GM23338 (cell line): ENCODE results near the gene KCNMA1. TPM values are rescaled to one million over a fixed set of nuclear protein-coding genes. Genes with fewer than 3 reads are reported as not detected.

ENCODE experiments used
- ATAC-seq: fragments of 200-7000 bp; cut with Tn5 transposase; 3 replicates; pipeline ENCODE4 v1.9.1; 2020
- DNase-seq: peaks from one replicate; pipeline ENCODE4 v3.0.0-alpha.2; 2015; ENCODE audit warnings: low spot score
- H2AFZ ChIP-seq: fragments of 200-600 bp; sonication (generic); 2 replicates; pipeline ENCODE4 v1.8.0; 2016; ENCODE audit warnings: antibody characterized with exemption, mild to moderate bottlenecking, moderate library complexity
- H3F3A ChIP-seq: fragments of 200-600 bp; sonication (generic); replicated peaks from 2 replicates; pipeline ENCODE4 v1.8.0; 2017; ENCODE audit warnings: antibody characterized with exemption, mixed run types, low read depth
- H3K27ac ChIP-seq: fragments of 200-600 bp; sonication (generic); 2 replicates; pipeline ENCODE4 v1.6.1; 2016; ENCODE audit warnings: low read depth
- H3K27me3 ChIP-seq: fragments of 200-600 bp; sonication (generic); 2 replicates; pipeline ENCODE4 v1.8.0; 2016; ENCODE audit warnings: mild to moderate bottlenecking, mixed run types, moderate library complexity; ENCODE audit not compliant: insufficient read depth
- H3K36me3 ChIP-seq: fragments of 200-600 bp; sonication (generic); 2 replicates; pipeline ENCODE4 v1.8.0; 2016; ENCODE audit warnings: mild to moderate bottlenecking; ENCODE audit not compliant: insufficient read depth
- H3K4me1 ChIP-seq: fragments of 200-600 bp; sonication (generic); 2 replicates; pipeline ENCODE4 v1.8.0; 2016; ENCODE audit warnings: mild to moderate bottlenecking, moderate library complexity; ENCODE audit not compliant: insufficient read depth
- H3K4me2 ChIP-seq: fragments of 200-600 bp; sonication (generic); 2 replicates; pipeline ENCODE4 v1.7.1; 2017; ENCODE audit warnings: mixed run types
- H3K4me3 ChIP-seq: fragments of 200-600 bp; sonication (generic); 2 replicates; pipeline ENCODE4 v1.6.1; 2016; ENCODE audit warnings: mixed run types
- H3K79me2 ChIP-seq: fragments of 200-600 bp; sonication (generic); replicated peaks from 2 replicates; pipeline ENCODE4 v1.8.0; 2017; ENCODE audit warnings: mild to moderate bottlenecking; ENCODE audit not compliant: insufficient read depth
- H3K9me2 ChIP-seq: fragments of 200-600 bp; sonication (generic); 2 replicates; pipeline ENCODE4 v1.8.0; 2017; ENCODE audit not compliant: insufficient read depth
- H4K20me1 ChIP-seq: fragments of 200-600 bp; sonication (generic); replicated peaks from 2 replicates; pipeline ENCODE4 v1.8.0; 2017; ENCODE audit warnings: mild to moderate bottlenecking; ENCODE audit not compliant: insufficient read depth
- H3K27ac Mint-ChIP-seq: 2 replicates; pipeline ENCODE4 v1.8.0; 2020; ENCODE audit warnings: inconsistent platforms, mild to moderate bottlenecking, moderate library complexity, mixed read lengths
- H3K27me3 Mint-ChIP-seq: 3 replicates; pipeline ENCODE4 v1.8.0; 2022; ENCODE audit warnings: low read depth, mild to moderate bottlenecking, moderate library complexity, mixed read lengths, inconsistent platforms; ENCODE audit not compliant: insufficient read depth, poor library complexity
- H3K36me3 Mint-ChIP-seq: 3 replicates; pipeline ENCODE4 v1.8.0; 2021; ENCODE audit warnings: low read depth, mild to moderate bottlenecking, inconsistent platforms, moderate library complexity, mixed read lengths
- H3K4me1 Mint-ChIP-seq: 3 replicates; pipeline ENCODE4 v1.8.0; 2020; ENCODE audit warnings: mild to moderate bottlenecking, inconsistent platforms, mixed read lengths
- H3K4me3 Mint-ChIP-seq: 3 replicates; pipeline ENCODE4 v1.8.0; 2021; ENCODE audit warnings: moderate library complexity, mild to moderate bottlenecking, inconsistent platforms, mixed read lengths
- H3K9me3 Mint-ChIP-seq: 3 replicates; pipeline ENCODE4 v1.8.0; 2020; ENCODE audit warnings: moderate library complexity, mild to moderate bottlenecking, inconsistent platforms, mixed read lengths
- CREB1 ChIP-seq: fragments of 250-450 bp; sonication (Bioruptor Pico); IDR thresholded peaks from 2 replicates; pipeline ENCODE4 v1.5.0; 2020; ENCODE audit warnings: low read depth, mild to moderate bottlenecking, moderate library complexity
- CTCF ChIP-seq, 2 experiments: fragments of 200-600 bp in 1 of 2; sonication (generic) in 1 of 2; conservative IDR thresholded peaks; 2 replicates each; pipeline versions ENCODE4 v1.5.1 to v1.6.1; 2016 to 2017; ENCODE audit warnings: antibody characterized with exemption in 2 of 2, low read depth in 2 of 2, mild to moderate bottlenecking in 2 of 2, moderate library complexity in 1 of 2
- EZH2 ChIP-seq: fragments of 200-600 bp; sonication (generic); IDR thresholded peaks from one replicate; pipeline ENCODE4 v1.8.0; 2017; ENCODE audit warnings: antibody characterized with exemption, mild to moderate bottlenecking, low read depth; ENCODE audit not compliant: unreplicated experiment
- EZH2phosphoT487 ChIP-seq: fragments of 200-600 bp; sonication (generic); IDR thresholded peaks from one replicate; pipeline ENCODE4 v1.8.1; 2018; ENCODE audit warnings: antibody characterized with exemption; ENCODE audit not compliant: unreplicated experiment
- JUNB ChIP-seq: IDR thresholded peaks from one replicate; pipeline ENCODE4 v1.6.1; 2016; ENCODE audit warnings: antibody characterized with exemption; ENCODE audit not compliant: unreplicated experiment
- NANOG ChIP-seq: IDR thresholded peaks from 2 replicates; pipeline ENCODE4 v1.6.1; 2016; ENCODE audit warnings: antibody characterized with exemption, borderline replicate concordance
- POLR2AphosphoS5 ChIP-seq: IDR thresholded peaks from 2 replicates; pipeline ENCODE4 v1.6.1; 2016; ENCODE audit warnings: antibody characterized with exemption, low read depth
- REST ChIP-seq: IDR thresholded peaks from one replicate; pipeline ENCODE4 v1.6.1; 2018; ENCODE audit warnings: antibody characterized with exemption; ENCODE audit not compliant: unreplicated experiment
- STAT1 ChIP-seq: IDR thresholded peaks from one replicate; pipeline ENCODE4 v1.6.1; 2016; ENCODE audit warnings: antibody characterized with exemption; ENCODE audit not compliant: unreplicated experiment
- ZNF114 ChIP-seq: fragments of 250-450 bp; sonication (Bioruptor Pico); IDR thresholded peaks from 2 replicates; pipeline ENCODE4 v1.5.0; 2020; ENCODE audit warnings: mild to moderate bottlenecking, moderate library complexity
- ZNF331 ChIP-seq: fragments of 250-450 bp; sonication (Bioruptor Pico); IDR thresholded peaks from 2 replicates; pipeline ENCODE4 v1.5.0; 2020; ENCODE audit warnings: low read depth, mild to moderate bottlenecking, moderate library complexity
- ZNF462 ChIP-seq: fragments of 250-450 bp; sonication (Bioruptor Pico); IDR thresholded peaks from 2 replicates; pipeline ENCODE4 v1.5.0; 2020; ENCODE audit warnings: mild to moderate bottlenecking, moderate library complexity
- polyA plus RNA-seq: library from polyadenylated mRNA; unstranded; fragments of >200 nt; fragmentation: Nextera tagmentation; extraction: Ambion mirVana; gene quantifications from 2 replicates; pipeline ENCODE4 v1.2.1, GENCODE V29; 2016
- total RNA-seq: library from RNA; depleted of rRNA; stranded (reverse); fragments of >200 nt; shearing (Covaris generic); gene quantifications from 2 replicates; pipeline ENCODE4 v1.2.3, GENCODE V29; 2014
- TF ChIP-seq, protein P1 (sequence below): IDR thresholded peaks from 2 replicates; pipeline ENCODE4 v1.6.1; 2016; ENCODE audit warnings: antibody characterized with exemption

The KCNMA1 gene
- total and polyA plus RNA-seq, 2 experiments from 2014 or later: 8.2 to 9.0 TPM

- DNase-seq (no peak), ATAC-seq (no peak)
- Mint-ChIP-seq H3K36me3 (no peaks in the 10 kb centered on the region), H3K27me3 (peaks cover 2% of the 10 kb centered on the region), H3K27ac (no peak overlapping the region), H3K9me3 (no peaks in the 10 kb centered on the region), H3K4me3 (no peak overlapping the region), H3K4me1 (no peaks in the 10 kb centered on the region)
- Histone ChIP-seq H3K79me2 (no peaks in the 10 kb centered on the region), H3K4me2 (no peak overlapping the region), H3K9me2 (no peaks in the 10 kb centered on the region), H4K20me1 (no peaks in the 10 kb centered on the region), H2AFZ (no peak overlapping the region), H3K4me3 (no peak overlapping the region), H3K27me3 (no peaks in the 10 kb centered on the region), H3K4me1 (no peaks in the 10 kb centered on the region), H3K36me3 (no peaks in the 10 kb centered on the region), H3F3A (no peaks in the 10 kb centered on the region), H3K27ac (no peak overlapping the region)
- TF ChIP-seq, protein P1, sequence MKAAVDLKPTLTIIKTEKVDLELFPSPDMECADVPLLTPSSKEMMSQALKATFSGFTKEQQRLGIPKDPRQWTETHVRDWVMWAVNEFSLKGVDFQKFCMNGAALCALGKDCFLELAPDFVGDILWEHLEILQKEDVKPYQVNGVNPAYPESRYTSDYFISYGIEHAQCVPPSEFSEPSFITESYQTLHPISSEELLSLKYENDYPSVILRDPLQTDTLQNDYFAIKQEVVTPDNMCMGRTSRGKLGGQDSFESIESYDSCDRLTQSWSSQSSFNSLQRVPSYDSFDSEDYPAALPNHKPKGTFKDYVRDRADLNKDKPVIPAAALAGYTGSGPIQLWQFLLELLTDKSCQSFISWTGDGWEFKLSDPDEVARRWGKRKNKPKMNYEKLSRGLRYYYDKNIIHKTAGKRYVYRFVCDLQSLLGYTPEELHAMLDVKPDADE: no peak
- no peak for TF ChIP-seq JUNB
- no peak for TF ChIP-seq ZNF114 (CRISPR knock-in tag)
- TF ChIP-seq EZH2phosphoT487: no peak
- no peak for TF ChIP-seq CTCF (conservative IDR thresholded peaks at IDR 0.05; ENCODE audit: low read depth in 2 of 2)
- no peak for TF ChIP-seq REST
- no peak for TF ChIP-seq EZH2
- TF ChIP-seq NANOG: no peak
- no peak for TF ChIP-seq ZNF462 (CRISPR knock-in tag)
- TF ChIP-seq ZNF331 (CRISPR knock-in tag): no peak
- TF ChIP-seq POLR2AphosphoS5: no peak
- no peak for TF ChIP-seq CREB1 (CRISPR knock-in tag)
- no peak for TF ChIP-seq STAT1
Measured at GRCh38 chr10:77268721-77269120, 368.9 kb downstream of the KCNMA1 start.
